Inferior parietal cortex (tissue), 1 donor: ENCODE data around the gene MED12L.
A peak's percentile ranks its signal among the peaks of the same experiment; 100 is the strongest.

ENCODE experiments used
- DNase-seq: peaks from one replicate; pipeline ENCODE4 v3.0.0-alpha.2; 2016; ENCODE audit errors: extremely low spot score

MED12L gene

GRCh38 chr3:151259664-151260063 lies 174.2 kb downstream of the MED12L start:
- DNase-seq: no peak

- no peak for DNase-seq
Measured at GRCh38 chr3:151262871-151263525, 177.5 kb downstream of the MED12L start.

- no peak for DNase-seq
Measured at GRCh38 chr3:151264605-151265004, 179.1 kb downstream of the MED12L start.

- DNase-seq: no peak
Measured at GRCh38 chr3:151265166-151265565, 179.7 kb downstream of the MED12L start.

DNA sequence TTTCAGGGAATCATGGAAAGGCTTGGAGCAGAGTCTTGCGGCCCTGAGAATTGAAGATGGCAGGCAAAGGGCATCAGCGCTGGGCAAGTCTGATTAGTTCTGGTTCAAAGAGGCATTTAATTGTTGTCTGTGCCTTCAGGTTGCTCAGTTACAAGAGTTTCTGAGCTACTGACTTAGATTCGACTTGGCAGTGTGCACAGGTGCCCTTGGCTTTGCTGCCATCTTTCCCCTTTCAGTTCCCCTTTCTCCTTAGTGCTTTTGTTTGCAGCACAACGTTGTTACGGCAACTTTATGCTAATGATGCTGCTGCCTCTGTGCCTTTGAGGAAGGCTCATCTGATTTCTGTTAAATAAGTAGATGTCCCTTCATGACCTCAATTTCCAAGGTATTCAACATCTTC lies 180.4 kb downstream of the MED12L start:
- DNase-seq: no peak

DNA sequence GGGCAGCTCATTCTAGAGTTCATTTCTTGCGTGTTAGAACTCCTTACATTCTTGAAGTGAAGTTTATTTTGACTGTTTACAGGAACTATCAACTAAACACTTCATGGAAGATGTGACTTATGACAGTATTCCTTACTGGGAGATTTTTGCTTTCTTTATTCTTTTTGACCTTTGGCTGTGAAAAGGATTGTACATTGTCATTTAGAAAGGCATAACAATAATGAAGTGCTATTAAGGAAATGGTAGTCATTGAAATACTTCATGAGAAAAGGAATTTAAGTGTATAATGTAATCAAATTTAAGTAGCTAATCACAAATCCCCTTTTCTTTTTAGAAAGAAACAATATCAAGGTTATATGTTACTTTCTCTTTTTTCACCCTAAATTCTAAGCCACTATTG lies 181.6 kb downstream of the MED12L start:
- no peak for DNase-seq

GRCh38 chr3:151268267-151269235 lies 183.1 kb downstream of the MED12L start:
- DNase-seq: no peak

GRCh38 chr3:151269631-151270030 lies 184.2 kb downstream of the MED12L start:
- DNase-seq: no peak

DNA sequence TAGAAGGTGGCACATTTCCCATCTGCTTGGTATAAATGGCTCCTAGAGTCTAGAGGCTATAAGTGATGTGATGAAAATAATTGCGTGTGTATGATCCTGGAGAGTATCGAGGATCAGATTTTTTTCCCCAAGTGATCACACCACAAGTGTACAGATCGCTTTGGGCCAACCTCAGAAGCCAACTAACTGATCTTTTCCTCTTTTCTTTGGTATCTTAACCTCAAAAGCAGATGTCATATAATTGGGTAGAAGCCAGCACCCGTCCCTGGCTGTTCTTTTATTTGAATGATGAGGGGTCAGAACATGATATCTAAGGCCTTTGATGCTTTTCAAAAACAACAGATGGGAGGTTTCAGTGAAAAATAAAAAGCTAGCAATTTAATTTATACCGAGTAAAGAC lies 189.6 kb downstream of the MED12L start:
- DNase-seq: no peak

DNA sequence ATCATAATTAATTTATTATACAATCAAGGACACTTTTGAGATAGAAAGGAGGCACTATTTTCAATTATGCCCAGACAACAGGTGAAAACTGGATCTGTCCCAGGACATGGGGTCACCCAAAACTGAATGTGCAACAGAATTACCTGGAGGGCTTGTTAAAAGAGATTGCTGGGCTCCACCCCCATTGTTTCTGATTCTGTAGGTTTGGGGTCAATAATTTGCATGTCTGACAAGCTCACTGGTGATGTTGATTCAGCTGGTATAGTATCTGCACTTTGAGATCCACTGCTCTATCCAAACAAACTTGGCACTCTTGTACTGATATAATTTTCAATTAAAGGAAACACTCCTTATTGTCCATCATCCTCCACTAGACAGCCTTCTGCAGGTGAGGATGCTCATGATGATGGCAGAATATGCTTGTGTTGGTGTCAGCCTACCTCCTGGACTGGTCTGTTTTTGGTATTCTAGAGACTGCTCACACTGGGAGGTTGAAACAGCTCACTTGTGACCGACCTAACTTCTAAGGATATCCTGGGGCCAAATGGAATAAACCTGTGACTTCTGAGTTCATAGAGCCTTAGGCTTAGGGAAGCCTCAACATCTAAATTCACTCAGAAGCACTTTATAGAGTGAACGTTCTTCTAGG lies 190.7 kb downstream of the MED12L start:
- DNase-seq: no peak

DNA sequence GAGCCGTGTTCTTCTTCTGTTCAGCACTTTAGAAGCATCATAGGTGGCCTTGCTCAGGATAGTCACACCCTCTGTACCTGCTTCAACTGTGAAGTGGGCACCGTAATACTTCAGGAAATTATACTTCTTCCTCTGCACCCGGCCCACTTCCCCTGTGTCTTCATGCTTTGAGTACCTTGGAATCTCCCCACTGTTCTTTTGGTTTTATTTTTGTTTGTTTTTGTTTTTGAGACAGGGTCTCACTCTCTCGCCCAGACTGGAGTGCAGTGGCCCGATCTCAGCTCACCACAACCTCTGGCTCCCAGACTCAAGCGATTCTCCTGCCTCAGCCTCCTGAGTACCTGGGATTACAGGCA lies 191.2 kb downstream of the MED12L start:
- DNase-seq: no peak

GRCh38 chr3:151278230-151278629 lies 192.8 kb downstream of the MED12L start, which contains the start of gene P2RY14:
Gene P2RY14, minus strand, starts transcription at chr3:151278542. Its CDS starts 64,226 bp downstream, at chr3:151214316.
- no peak for DNase-seq

DNA sequence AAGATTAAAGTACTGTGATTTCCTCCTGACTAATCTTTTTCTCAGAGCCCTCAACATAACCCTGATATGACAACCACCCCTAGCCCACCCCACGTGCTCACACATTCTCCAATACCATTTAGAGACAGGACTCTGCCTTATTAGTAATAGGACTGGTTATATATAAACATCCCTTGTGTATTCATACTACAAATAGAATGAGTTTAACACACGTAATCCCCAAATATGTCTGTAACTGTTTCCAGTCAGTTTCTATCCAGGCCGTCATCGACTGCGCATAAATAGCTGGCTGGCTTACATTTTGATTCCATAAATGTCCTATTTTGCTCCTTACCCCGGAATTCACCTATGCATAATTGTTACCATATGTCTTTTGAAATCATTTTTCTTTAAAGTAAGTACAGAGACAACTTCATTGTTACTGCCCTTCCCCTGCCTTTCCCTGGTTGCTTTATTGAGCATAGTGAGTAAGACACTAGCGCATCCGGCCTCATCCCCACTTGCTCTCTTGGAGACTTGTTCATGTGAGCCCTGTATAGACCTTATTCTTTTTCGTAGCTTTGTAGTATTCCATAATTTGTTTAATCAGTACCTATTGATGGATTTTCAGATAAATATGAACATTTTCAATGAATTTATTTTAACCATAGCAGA lies 196.3 kb downstream of the MED12L start:
- no peak for DNase-seq

- DNase-seq: peak; percentile 84
Measured at GRCh38 chr3:151282921-151283320, 197.5 kb downstream of the MED12L start.

GRCh38 chr3:151283387-151283786 lies 197.9 kb downstream of the MED12L start:
- no peak for DNase-seq

- no peak for DNase-seq
Measured at GRCh38 chr3:151283907-151284461, 198.5 kb downstream of the MED12L start.

- no peak for DNase-seq
Measured at GRCh38 chr3:151285940-151286339, 200.5 kb downstream of the MED12L start.

DNA sequence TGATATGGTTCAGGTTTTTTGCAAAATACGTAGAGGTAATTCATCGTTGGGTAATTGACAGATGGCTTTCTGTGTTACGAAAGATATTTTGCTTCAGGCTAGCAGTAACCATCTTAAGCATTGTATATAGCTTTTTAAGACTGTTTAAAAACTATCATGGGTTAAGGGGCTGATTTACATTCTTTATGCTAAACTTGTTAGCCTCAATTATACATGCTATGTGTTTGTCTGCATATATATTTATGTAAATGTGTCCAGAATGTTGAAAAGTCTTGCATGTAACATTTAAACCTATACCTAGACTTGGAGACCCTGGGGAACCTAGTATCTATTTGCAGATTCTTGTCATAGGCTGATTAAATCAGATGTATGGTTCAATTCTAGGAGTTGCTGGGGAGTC lies 204.0 kb downstream of the MED12L start:
- DNase-seq: no peak

DNA sequence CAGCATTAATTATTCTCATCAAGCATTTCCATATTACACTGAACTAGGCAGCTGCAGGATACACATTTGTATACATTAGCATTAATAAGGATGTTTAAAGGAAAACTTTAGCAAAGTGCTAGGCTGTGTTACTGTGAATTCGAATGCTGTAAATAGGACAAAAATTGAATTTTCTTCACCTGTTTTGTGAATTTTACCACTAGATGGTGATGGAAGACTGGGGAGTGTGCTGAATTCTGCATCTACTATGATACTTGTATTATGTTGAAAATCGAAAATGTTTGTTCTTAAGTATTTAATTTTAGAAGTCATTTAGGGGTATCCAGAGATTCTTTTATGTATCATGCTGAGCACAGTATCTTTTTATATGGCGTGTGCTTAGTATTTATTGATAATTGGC lies 205.2 kb downstream of the MED12L start:
- no peak for DNase-seq

GRCh38 chr3:151293127-151293526 lies 207.7 kb downstream of the MED12L start:
- no peak for DNase-seq

- no peak for DNase-seq
Measured at GRCh38 chr3:151296226-151296625, 210.8 kb downstream of the MED12L start.

- DNase-seq: no peak
Measured at GRCh38 chr3:151297429-151297828, 212.0 kb downstream of the MED12L start.
